HFF-Myc (cell line): ENCODE measurements around the gene FBXL19.

ENCODE experiments used
- DNase-seq: peaks from one replicate; pipeline ENCODE4 v3.0.0-alpha.2; 2011; ENCODE audit warnings: low read depth; ENCODE audit errors: extremely low read depth
- H3K4me3 ChIP-seq: replicated peaks from 2 replicates; pipeline ENCODE4 v1.5.1; 2011; ENCODE audit warnings: low read depth, mild to moderate bottlenecking, control low read depth, low read length
- CTCF ChIP-seq: IDR thresholded peaks from 2 replicates; pipeline ENCODE4 v1.5.1; 2012; ENCODE audit warnings: mild to moderate bottlenecking, low read depth, low read length, control low read depth; ENCODE audit errors: missing control alignments

Gene FBXL19

GRCh38 chr16:30986129-30986991 lies 63.0 kb downstream of the FBXL19 start:
- H3K4me3 ChIP-seq = no peak overlapping the region
- no peak for TF ChIP-seq CTCF
- DNase-seq = no peak

GRCh38 chr16:30987581-30988190 lies 64.3 kb downstream of the FBXL19 start:
- no peak for TF ChIP-seq CTCF
- no peak for DNase-seq
- H3K4me3 ChIP-seq = no peak overlapping the region

GRCh38 chr16:30989469-30990047 lies 66.2 kb downstream of the FBXL19 start:
- H3K4me3 ChIP-seq = no peak overlapping the region
- DNase-seq = no peak
- TF ChIP-seq CTCF = no peak

GRCh38 chr16:30990105-30990504 lies 66.7 kb downstream of the FBXL19 start:
- no peak overlapping the region for H3K4me3 ChIP-seq
- no peak for DNase-seq
- TF ChIP-seq CTCF = no peak

GRCh38 chr16:30991052-30991451 lies 67.7 kb downstream of the FBXL19 start:
- TF ChIP-seq CTCF = no peak
- DNase-seq = no peak
- H3K4me3 ChIP-seq = no peak overlapping the region

GRCh38 chr16:30992276-30992780 lies 69.0 kb downstream of the FBXL19 start:
- no peak overlapping the region for H3K4me3 ChIP-seq
- DNase-seq = no peak

More at GRCh38 chr16:30992276-30992780, 69.0 kb downstream of the FBXL19 start:
- no peak for TF ChIP-seq CTCF
